ENCODE measurements around the gene NIPAL4. TPM values are rescaled to one million over a fixed set of nuclear protein-coding genes. Genes with fewer than 3 reads are reported as not detected.

Gene NIPAL4
- total and polyA plus RNA-seq, 2 donors (not counting 3 experiments of a cell fraction or from before 2014, with no cell fraction given): not detected

DNA sequence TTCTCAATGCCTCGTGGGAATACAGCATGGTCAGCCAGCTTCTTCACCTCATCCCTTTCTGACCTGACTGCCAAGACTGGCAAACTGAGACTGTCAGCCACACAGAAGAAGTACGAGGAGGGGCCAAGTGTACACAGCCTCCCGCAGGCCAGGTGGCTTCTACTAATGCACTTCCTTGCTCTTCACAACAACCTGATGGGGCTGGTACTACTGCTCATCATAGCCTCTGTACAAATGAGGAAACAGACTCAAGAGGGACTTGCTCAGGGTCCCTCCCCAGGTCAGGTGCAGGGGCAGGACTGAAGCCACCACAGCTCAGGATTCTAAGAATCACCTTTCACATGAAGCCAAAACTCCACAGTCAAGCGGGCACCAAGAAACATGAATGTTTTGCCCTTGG lies 21.3 kb downstream of the NIPAL4 start:
- POLR2A ChIA-PET: interaction anchor here (1.2 kb wide), 1 partner anchor 237 kb away, joined by 7 read pairs; no protein-coding TSS in a partner anchor
- dilution Hi-C loops (cut with MboI; ENCODE audit: extremely low pct_ligation_motif_present, low sequenced_read_pairs): loop anchor here (25.0 kb wide), 1 partner anchor 144 kb away; a partner anchor contains a TSS
- no peak overlapping the region for H3K9ac ChIP-seq (replicated peaks; ENCODE audit: extremely low read depth, insufficient read depth, low read length)
- no peak overlapping the region for H3K27ac ChIP-seq (ENCODE audit: insufficient read depth, low read depth, low read length)
- TF ChIP-seq, protein P1, sequence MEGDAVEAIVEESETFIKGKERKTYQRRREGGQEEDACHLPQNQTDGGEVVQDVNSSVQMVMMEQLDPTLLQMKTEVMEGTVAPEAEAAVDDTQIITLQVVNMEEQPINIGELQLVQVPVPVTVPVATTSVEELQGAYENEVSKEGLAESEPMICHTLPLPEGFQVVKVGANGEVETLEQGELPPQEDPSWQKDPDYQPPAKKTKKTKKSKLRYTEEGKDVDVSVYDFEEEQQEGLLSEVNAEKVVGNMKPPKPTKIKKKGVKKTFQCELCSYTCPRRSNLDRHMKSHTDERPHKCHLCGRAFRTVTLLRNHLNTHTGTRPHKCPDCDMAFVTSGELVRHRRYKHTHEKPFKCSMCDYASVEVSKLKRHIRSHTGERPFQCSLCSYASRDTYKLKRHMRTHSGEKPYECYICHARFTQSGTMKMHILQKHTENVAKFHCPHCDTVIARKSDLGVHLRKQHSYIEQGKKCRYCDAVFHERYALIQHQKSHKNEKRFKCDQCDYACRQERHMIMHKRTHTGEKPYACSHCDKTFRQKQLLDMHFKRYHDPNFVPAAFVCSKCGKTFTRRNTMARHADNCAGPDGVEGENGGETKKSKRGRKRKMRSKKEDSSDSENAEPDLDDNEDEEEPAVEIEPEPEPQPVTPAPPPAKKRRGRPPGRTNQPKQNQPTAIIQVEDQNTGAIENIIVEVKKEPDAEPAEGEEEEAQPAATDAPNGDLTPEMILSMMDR (IDR thresholded peaks at IDR 0.05; ENCODE audit: extremely low read depth in 1 of 2, insufficient read depth in 1 of 2, low read depth in 1 of 2, low read length in 2 of 2): no peak
- TF ChIP-seq, protein P2, sequence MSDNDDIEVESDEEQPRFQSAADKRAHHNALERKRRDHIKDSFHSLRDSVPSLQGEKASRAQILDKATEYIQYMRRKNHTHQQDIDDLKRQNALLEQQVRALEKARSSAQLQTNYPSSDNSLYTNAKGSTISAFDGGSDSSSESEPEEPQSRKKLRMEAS (IDR thresholded peaks at IDR 0.05; ENCODE audit: insufficient read depth, insufficient read length): no peak
- no peak for TF ChIP-seq EZH2 (IDR thresholded peaks at IDR 0.05; ENCODE audit: borderline replicate concordance, low read depth, low read length, severe bottlenecking)
- no peak for TF ChIP-seq POLR2A (IDR thresholded peaks at IDR 0.05; ENCODE audit: low read depth, low read length)
- no peak for TF ChIP-seq FOS (IDR thresholded peaks at IDR 0.05; ENCODE audit: borderline replicate concordance, insufficient read depth, low read length)
- no peak for TF ChIP-seq MYC (IDR thresholded peaks at IDR 0.05; ENCODE audit: low read depth, low read length)
- no peak for TF ChIP-seq JUN (IDR thresholded peaks at IDR 0.05; ENCODE audit: borderline replicate concordance, insufficient read depth, insufficient read length, low read depth)
- TF ChIP-seq POLR2AphosphoS5 (IDR thresholded peaks at IDR 0.05; ENCODE audit: insufficient read depth, low read depth, low read length): no peak
- TF ChIP-seq GATA2 (IDR thresholded peaks at IDR 0.05; ENCODE audit: insufficient read depth, insufficient read length, low read depth, low read length): no peak
- H3K9me1 ChIP-seq (replicated peaks; ENCODE audit: control insufficient read depth, extremely low read depth, insufficient read depth, low read length): no peaks in the 10 kb centered on the region
- H3K4me3 ChIP-seq (replicated peaks in 1 of 3; ENCODE audit: insufficient read depth in 1 of 3, low read depth in 1 of 3, low read length in 3 of 3): no peak overlapping the region
- H3K9me3 ChIP-seq (replicated peaks; ENCODE audit: control insufficient read depth, insufficient read depth, low read length): no peaks in the 10 kb centered on the region
- FAIRE-seq: no peak
- no TSS peak for BruUV-seq (replicated peaks)
- H3K27me3 ChIP-seq (ENCODE audit: control insufficient read depth in 2 of 2, insufficient read depth in 2 of 2, low read length in 2 of 2): peaks cover 0 to 2% of the 10 kb centered on the region in 2 experiments
- intact Hi-C loops (cut with micrococcal nuclease): no loop called here
- H3K36me3 ChIP-seq (ENCODE audit: control insufficient read depth in 2 of 2, extremely low read depth in 1 of 2, insufficient read depth in 2 of 2, low read length in 2 of 2): no peaks in the 10 kb centered on the region
- H4K20me1 ChIP-seq (replicated peaks; ENCODE audit: control insufficient read depth, extremely low read depth, insufficient read depth, low read length): no peaks in the 10 kb centered on the region
- no peaks in the 10 kb centered on the region for H3K4me1 ChIP-seq (ENCODE audit: control insufficient read depth, extremely low read depth, insufficient read depth, low read length)
- no peak overlapping the region for H3K4me2 ChIP-seq (ENCODE audit: insufficient read depth, low read length)
- CTCF ChIA-PET: interaction anchor here (1.0 to 6.1 kb wide), 5 partner anchors 11 to 237 kb away, joined by 3 to 44 read pairs (median 6); a partner anchor contains a TSS
- H3K79me2 ChIP-seq (ENCODE audit: control insufficient read depth, insufficient read depth, low read length): no peaks in the 10 kb centered on the region
- no peak for DNase-seq (ENCODE audit: low read depth, low spot score)
- H2AFZ ChIP-seq (ENCODE audit: low read depth, low read length): no peak overlapping the region

Measured in endothelial cell of umbilical vein (primary cell).